MM.1S (cell line): ENCODE data around the gene CKMT2.

Experiments
- CTCF ChIP-seq: fragments of 300-600 bp; sonication (generic); IDR thresholded peaks from 2 replicates; pipeline ENCODE4 v1.5.1; 2016; ENCODE audit warnings: antibody characterized with exemption, low read length, mixed read lengths
- EZH2 ChIP-seq: fragments of 300-600 bp; sonication (generic); optimal IDR thresholded peaks from 2 replicates; pipeline ENCODE3; 2017; ENCODE audit warnings: low read depth, mild to moderate bottlenecking, antibody characterized with exemption, low read length, mixed read lengths
- EZH2phosphoT487 ChIP-seq: fragments of 300-600 bp; sonication (generic); IDR thresholded peaks from 2 replicates; pipeline ENCODE4 v1.6.1; 2018; ENCODE audit warnings: antibody characterized with exemption, low read length

DNA sequence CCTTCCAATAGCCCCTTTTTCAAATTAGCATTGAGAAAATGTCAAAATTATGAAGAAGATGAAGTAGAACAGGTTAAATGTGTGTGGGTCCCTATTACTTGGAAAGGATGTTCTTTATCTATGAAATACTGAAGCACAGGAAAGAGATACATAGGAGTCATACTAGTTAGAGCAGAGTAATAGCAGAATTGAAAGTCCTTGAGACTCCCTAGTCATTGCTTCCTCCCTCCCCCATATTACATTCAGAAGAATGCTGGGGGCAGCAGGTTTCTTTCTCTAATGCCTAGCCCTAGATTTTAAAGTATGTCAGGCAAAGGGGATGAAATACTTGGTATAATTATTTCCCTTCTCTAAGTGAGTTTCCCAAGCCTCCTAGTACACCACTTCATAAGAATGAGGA is 72.7 kb downstream of the CKMT2 start:
- TF ChIP-seq CTCF (no peak), EZH2phosphoT487 (no peak), EZH2 (no peak)
